GM18873 (cell line): ENCODE measurements around the gene CFAP100.

Experiments
- ATAC-seq: cut with Tn5 transposase; IDR thresholded peaks from one replicate; pipeline ENCODE4 v1.9.1; 2021; ENCODE audit warnings: mild to moderate bottlenecking, moderate library complexity, moderate number of reproducible peaks; ENCODE audit not compliant: unreplicated experiment, low FRiP score

Gene CFAP100

GRCh38 chr3:126356373-126357264 is 38.1 kb upstream of the CFAP100 start:
- no peak for ATAC-seq

- no peak for ATAC-seq
Observed at GRCh38 chr3:126357295-126358037, 37.2 kb upstream of the CFAP100 start, which contains the start of gene KLF15. Gene KLF15, minus strand, starts transcription at chr3:126357408. Its CDS starts 4,486 bp downstream, at chr3:126352922.

- no peak for ATAC-seq
Observed at GRCh38 chr3:126358038-126358815, 36.5 kb upstream of the CFAP100 start.

- no peak for ATAC-seq
Observed at GRCh38 chr3:126358816-126359181, 35.9 kb upstream of the CFAP100 start.

- no peak for ATAC-seq
Observed at GRCh38 chr3:126360046-126360713, 34.5 kb upstream of the CFAP100 start.

GRCh38 chr3:126360714-126361060 is 34.0 kb upstream of the CFAP100 start:
- ATAC-seq = no peak

GRCh38 chr3:126361211-126361610 is 33.5 kb upstream of the CFAP100 start:
- no peak for ATAC-seq

GRCh38 chr3:126364130-126364695 is 30.5 kb upstream of the CFAP100 start:
- no peak for ATAC-seq

DNA sequence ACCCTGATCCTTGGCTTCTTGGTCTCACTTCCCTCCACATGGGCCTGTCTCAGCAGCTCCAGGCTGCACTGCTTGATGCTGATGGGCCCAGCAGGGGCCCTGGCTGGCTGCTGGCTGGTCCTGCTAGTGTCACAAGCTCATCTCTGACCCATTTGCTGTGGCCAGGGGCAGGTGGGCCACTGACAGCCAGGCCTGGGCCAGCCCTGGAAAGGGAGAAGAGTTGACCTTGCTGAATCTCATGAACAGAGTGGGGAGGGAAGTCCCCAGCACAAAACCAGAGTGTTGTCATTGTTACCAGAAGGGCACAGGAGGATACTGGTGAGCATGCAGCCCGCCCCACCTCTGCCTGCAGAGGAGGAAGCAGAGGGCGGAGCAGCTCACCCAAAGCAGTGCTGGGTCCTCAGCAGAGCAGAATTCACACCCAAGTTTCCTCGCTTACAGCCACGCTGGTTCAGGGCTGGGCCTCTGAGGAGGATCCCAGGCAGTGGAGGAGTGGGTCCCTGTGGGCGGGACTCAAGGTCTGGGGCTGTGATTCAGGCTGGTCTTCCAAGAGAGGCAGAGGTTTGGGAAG is 29.9 kb upstream of the CFAP100 start:
- no peak for ATAC-seq

- no peak for ATAC-seq
Observed at GRCh38 chr3:126365351-126366277, 29.1 kb upstream of the CFAP100 start.

- no peak for ATAC-seq
Observed at GRCh38 chr3:126367316-126367805, 27.3 kb upstream of the CFAP100 start.

DNA sequence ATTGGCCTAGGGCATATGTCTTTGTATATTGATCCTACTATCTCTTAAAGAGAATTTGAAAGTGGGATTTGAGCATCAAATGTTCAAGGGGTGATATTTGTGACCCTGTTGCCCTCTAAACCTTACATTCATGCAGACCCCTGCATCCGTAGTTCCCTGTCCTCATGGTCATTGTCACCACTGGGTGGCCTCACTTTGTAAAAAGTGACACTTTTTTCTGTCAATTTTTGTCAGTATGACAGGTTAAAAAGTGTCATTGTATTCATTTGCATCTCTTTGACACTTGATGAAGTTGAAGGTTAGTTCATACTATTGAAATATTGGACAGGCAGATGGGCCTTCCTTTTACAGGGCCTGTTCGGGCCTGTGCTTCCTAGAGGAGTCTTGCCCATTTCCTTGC is 25.2 kb upstream of the CFAP100 start:
- no peak for ATAC-seq

GRCh38 chr3:126370055-126370454 is 24.7 kb upstream of the CFAP100 start:
- no peak for ATAC-seq

- no peak for ATAC-seq
Observed at GRCh38 chr3:126370606-126371005, 24.1 kb upstream of the CFAP100 start.

GRCh38 chr3:126371096-126371705 is 23.5 kb upstream of the CFAP100 start:
- no peak for ATAC-seq

DNA sequence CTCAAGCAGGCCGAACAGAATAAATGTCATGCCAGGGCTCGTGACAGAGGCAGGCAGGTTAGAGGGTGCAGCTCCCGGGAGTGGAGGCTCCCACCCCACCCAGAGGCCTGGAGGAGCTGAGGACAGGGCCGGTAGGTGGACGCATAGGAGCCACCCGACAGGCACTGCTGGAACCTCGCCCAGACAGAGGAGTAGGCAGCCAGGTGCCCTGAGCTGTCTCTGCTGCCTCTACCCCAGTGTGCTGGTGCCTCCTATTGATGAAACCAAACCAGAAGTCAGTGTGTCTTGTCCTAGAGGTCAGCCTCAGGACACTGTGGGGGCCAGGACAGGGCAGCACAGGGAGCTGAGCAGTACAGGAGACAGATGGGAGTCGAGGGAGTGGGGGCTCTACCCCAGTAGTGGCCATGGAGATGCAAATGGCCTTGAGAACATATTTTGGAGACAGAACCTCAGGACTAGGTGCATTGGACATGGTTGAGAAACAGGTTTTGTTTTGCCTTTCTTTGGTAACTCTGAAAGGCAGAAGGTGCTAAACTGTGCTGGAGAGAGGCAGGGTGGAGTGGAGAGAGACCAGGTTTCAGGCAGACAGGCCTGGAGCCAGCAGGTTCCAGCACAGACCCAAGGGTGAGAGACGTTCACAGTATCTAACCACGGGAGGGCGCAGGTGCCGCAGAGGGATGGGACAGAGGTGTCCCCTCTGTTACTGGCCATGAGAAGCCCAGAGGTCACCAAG is 22.1 kb upstream of the CFAP100 start:
- no peak for ATAC-seq

GRCh38 chr3:126373146-126373613 is 21.5 kb upstream of the CFAP100 start:
- no peak for ATAC-seq
